DOHH2 (cell line): ENCODE measurements around the gene OSBPL10.
"Not testable (repeated sequence)": the region's sequence is repeated elsewhere in the genome, so short reads cannot be mapped to it uniquely, and the experiment has no call there.

Experiments
- H3F3A ChIP-seq: fragments of 200-600 bp; sonication (generic), shearing (Covaris generic); 2 replicates; pipeline ENCODE4 v1.6.0; 2016; ENCODE audit warnings: antibody characterized with exemption, mild to moderate bottlenecking; ENCODE audit not compliant: control insufficient read depth, insufficient read depth
- H3K27ac ChIP-seq: fragments of 200-600 bp; sonication (generic); 2 replicates; pipeline ENCODE4 v1.5.1; 2014; ENCODE audit warnings: low read depth, mild to moderate bottlenecking, low read length, moderate library complexity
- H3K27me3 ChIP-seq: fragments of 200-600 bp; sonication (generic); 2 replicates; pipeline ENCODE4 v1.6.1; 2014; ENCODE audit warnings: mild to moderate bottlenecking, low read length, mixed read lengths; ENCODE audit not compliant: control insufficient read depth
- H3K36me3 ChIP-seq: fragments of 200-600 bp; sonication (generic); 2 replicates; pipeline ENCODE4 v1.6.1; 2014; ENCODE audit warnings: mild to moderate bottlenecking, low read length, moderate library complexity, mixed read lengths; ENCODE audit not compliant: control insufficient read depth
- H3K4me1 ChIP-seq: fragments of 200-600 bp; sonication (generic); 2 replicates; pipeline ENCODE4 v1.6.1; 2014; ENCODE audit warnings: mild to moderate bottlenecking, low read length, mixed read lengths; ENCODE audit not compliant: control insufficient read depth
- H3K4me2 ChIP-seq: fragments of 200-600 bp; sonication (generic); 2 replicates; pipeline ENCODE4 v1.6.0; 2014; ENCODE audit warnings: mild to moderate bottlenecking, low read length, moderate library complexity
- H3K4me3 ChIP-seq: fragments of 200-600 bp; sonication (generic); 2 replicates; pipeline ENCODE4 v1.5.1; 2014; ENCODE audit warnings: mild to moderate bottlenecking, low read length, mixed read lengths
- H3K79me2 ChIP-seq: fragments of 200-600 bp; sonication (generic); 2 replicates; pipeline ENCODE4 v1.6.1; 2014; ENCODE audit warnings: mild to moderate bottlenecking, low read length, mixed read lengths; ENCODE audit not compliant: control insufficient read depth
- H3K9me2 ChIP-seq: fragments of 200-600 bp; sonication (generic); replicated peaks from 2 replicates; pipeline ENCODE4 v1.6.1; 2014; ENCODE audit warnings: mild to moderate bottlenecking, low read length, mixed read lengths; ENCODE audit not compliant: control insufficient read depth
- H3K9me3 ChIP-seq: fragments of 200-600 bp; sonication (generic); 2 replicates; pipeline ENCODE4 v1.6.1; 2014; ENCODE audit warnings: antibody characterized with exemption, low read length, mixed read lengths; ENCODE audit not compliant: control insufficient read depth, insufficient read depth
- H4K20me1 ChIP-seq: fragments of 200-600 bp; sonication (generic); 2 replicates; pipeline ENCODE4 v1.6.0; 2014; ENCODE audit warnings: low read depth, mild to moderate bottlenecking, antibody characterized with exemption, low read length, moderate library complexity; ENCODE audit not compliant: control insufficient read depth, insufficient read depth
- EZH2phosphoT487 ChIP-seq: fragments of 200-600 bp; sonication (generic); IDR thresholded peaks from 2 replicates; pipeline ENCODE4 v1.6.1; 2017; ENCODE audit warnings: borderline replicate concordance, mild to moderate bottlenecking, antibody characterized with exemption, low read length, moderate library complexity, mixed read lengths
- TF ChIP-seq, protein P1 (sequence below): fragments of 200-600 bp; sonication (generic); IDR thresholded peaks from one replicate; pipeline ENCODE4 v1.5.1; 2014; ENCODE audit warnings: antibody characterized with exemption, mild to moderate bottlenecking, low read depth, low read length; ENCODE audit not compliant: poor library complexity, severe bottlenecking

Gene OSBPL10

DNA sequence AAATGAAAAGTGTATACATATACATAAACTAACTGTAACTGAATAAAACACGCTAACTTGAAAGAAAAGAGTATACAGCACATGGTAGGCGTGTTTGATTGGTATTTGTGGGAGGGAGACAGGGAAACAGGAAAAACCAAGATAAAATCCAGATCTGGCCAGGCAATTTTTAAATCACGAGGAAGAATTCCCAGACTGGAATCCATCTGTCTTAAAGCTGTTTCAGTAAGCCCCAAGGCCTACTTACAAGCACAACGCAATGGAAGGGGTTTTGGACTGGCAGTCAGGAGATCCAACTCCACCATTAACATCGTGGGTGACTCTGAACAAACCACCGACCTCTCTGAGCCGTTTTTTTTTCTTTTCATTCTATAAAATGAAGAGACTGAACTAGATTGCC lies 195.8 kb downstream of the OSBPL10 start:
- Histone ChIP-seq H3F3A (no peaks in the 10 kb centered on the region), H3K27ac (no peak overlapping the region), H3K4me1 (no peaks in the 10 kb centered on the region), H3K4me2 (no peak overlapping the region), H3K79me2 (peaks cover 27% of the 10 kb centered on the region), H3K9me3 (peaks cover 2% of the 10 kb centered on the region; the same call in 1 of the 2 replicates), H3K36me3 (peaks cover 19% of the 10 kb centered on the region), H4K20me1 (no peaks in the 10 kb centered on the region), H3K9me2 (no peaks in the 10 kb centered on the region), H3K27me3 (no peaks in the 10 kb centered on the region), H3K4me3 (no peak overlapping the region)
- no peak for TF ChIP-seq EZH2phosphoT487
- TF ChIP-seq, protein P1, sequence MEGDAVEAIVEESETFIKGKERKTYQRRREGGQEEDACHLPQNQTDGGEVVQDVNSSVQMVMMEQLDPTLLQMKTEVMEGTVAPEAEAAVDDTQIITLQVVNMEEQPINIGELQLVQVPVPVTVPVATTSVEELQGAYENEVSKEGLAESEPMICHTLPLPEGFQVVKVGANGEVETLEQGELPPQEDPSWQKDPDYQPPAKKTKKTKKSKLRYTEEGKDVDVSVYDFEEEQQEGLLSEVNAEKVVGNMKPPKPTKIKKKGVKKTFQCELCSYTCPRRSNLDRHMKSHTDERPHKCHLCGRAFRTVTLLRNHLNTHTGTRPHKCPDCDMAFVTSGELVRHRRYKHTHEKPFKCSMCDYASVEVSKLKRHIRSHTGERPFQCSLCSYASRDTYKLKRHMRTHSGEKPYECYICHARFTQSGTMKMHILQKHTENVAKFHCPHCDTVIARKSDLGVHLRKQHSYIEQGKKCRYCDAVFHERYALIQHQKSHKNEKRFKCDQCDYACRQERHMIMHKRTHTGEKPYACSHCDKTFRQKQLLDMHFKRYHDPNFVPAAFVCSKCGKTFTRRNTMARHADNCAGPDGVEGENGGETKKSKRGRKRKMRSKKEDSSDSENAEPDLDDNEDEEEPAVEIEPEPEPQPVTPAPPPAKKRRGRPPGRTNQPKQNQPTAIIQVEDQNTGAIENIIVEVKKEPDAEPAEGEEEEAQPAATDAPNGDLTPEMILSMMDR: no peak

DNA sequence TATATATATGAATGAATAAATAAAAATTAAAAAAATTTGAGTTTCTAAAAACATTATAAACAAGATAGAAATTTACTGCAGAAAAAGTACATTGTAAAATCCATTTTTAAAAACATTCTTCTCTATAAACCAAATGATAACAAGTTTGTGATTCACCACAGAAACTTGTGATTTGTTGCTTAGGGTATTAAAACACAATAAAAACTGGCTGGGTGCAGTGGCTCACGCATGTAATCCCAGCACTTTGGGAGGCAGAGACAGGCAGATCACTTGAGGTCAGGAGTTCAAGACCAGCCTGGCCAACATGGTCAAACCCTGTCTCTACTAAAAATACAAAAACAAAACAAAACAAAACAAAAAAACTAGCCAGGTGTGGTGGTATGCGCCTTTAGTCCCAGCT lies 197.2 kb downstream of the OSBPL10 start:
- not testable (repeated sequence) for H3K9me2 ChIP-seq, H3K27me3 ChIP-seq, H3K4me1 ChIP-seq, H3K4me2 ChIP-seq, H3K36me3 ChIP-seq, H3K27ac ChIP-seq, H3K4me3 ChIP-seq, H3F3A ChIP-seq, H4K20me1 ChIP-seq, H3K9me3 ChIP-seq
- peaks cover 40% of the 10 kb centered on the region for H3K79me2 ChIP-seq

DNA sequence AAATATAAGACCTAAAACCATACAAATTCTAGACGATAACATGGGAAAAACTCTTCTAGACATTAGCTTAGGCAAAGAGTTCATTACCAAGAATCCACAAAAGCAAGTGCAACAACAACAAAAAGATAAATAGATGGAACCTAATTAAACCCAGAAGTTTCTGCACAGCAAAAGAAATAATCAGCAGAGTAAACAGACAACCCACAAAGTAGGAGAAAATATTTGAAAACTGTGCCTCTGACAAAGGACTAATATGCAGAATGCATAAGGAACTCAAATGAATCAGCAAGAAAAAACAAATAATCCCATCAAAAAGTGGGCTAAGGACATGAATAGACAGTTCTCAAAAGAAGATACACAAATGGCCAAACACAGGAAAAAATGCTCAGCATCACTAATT lies 198.8 kb downstream of the OSBPL10 start:
- not testable (repeated sequence) for H3K27ac ChIP-seq, H3K9me3 ChIP-seq, H3K4me2 ChIP-seq, H3K4me3 ChIP-seq, H3F3A ChIP-seq, H3K9me2 ChIP-seq, H4K20me1 ChIP-seq, H3K27me3 ChIP-seq
- H3K79me2 ChIP-seq: peaks cover 55% of the 10 kb centered on the region
- peaks cover 15% of the 10 kb centered on the region for H3K36me3 ChIP-seq
- H3K4me1 ChIP-seq: peaks cover 23% of the 10 kb centered on the region

DNA sequence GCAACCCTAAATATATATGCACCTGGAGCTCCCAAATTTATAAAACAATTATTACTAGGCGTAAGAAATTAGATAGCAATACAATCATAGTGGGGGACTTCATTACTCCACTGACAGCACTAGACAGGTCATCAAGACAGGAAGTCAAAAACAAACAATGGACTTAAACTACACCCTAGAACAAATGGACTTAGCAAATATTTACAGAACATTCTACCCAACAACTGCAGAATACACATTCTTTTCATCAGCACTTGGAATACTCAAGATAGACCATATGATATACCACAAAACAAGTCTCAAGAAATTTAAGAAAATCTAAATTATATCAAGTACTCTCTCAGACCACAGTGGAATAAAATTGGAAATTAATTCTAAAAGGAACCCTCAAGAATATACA lies 201.5 kb downstream of the OSBPL10 start:
- no peak overlapping the region for H3K27ac ChIP-seq
- no peaks in the 10 kb centered on the region for H3F3A ChIP-seq
- TF ChIP-seq, protein P1: no peak
- TF ChIP-seq EZH2phosphoT487: no peak
- peak overlapping the region; percentile 42; the same call in 1 of the 2 replicates for H3K4me2 ChIP-seq
- no peaks in the 10 kb centered on the region for H3K9me2 ChIP-seq
- no peaks in the 10 kb centered on the region for H4K20me1 ChIP-seq
- H3K36me3 ChIP-seq: peaks cover 17% of the 10 kb centered on the region
- H3K4me3 ChIP-seq: no peak overlapping the region
- peaks cover 23% of the 10 kb centered on the region for H3K4me1 ChIP-seq
- H3K9me3 ChIP-seq: peaks cover 2% of the 10 kb centered on the region; the same call in 1 of the 2 replicates
- H3K79me2 ChIP-seq: peaks cover 62% of the 10 kb centered on the region
- no peaks in the 10 kb centered on the region for H3K27me3 ChIP-seq
